GM12892 (cell line): Measurements from ENCODE around the gene ALG9.
"Not testable (repeated sequence)": the region's sequence is repeated elsewhere in the genome, so short reads cannot be mapped to it uniquely, and the experiment has no call there.

Source experiments
- DNase-seq: peaks from one replicate; pipeline ENCODE4 v3.0.0; 2011; ENCODE audit not compliant: insufficient read length
- FAIRE-seq: peaks from 2 replicates; lab custom pipeline; 2011; peaks lifted over from hg19 to GRCh38; lab: Jason Lieb, UNC
- POLR2A ChIP-seq: IDR thresholded peaks from 2 replicates; pipeline ENCODE4 v1.6.1; 2011; ENCODE audit warnings: low read depth, low read length, control low read depth
- POLR2AphosphoS5 ChIP-seq: IDR thresholded peaks from 2 replicates; pipeline ENCODE4 v1.6.1; 2011; ENCODE audit warnings: low read depth, low read length, control low read depth
- TAF1 ChIP-seq: IDR thresholded peaks from 2 replicates; pipeline ENCODE4 v1.6.1; 2011; ENCODE audit warnings: low read depth, mild to moderate bottlenecking, control low read depth, low read length, borderline replicate concordance

Gene ALG9

GRCh38 chr11:111911563-111912401, 40.4 kb upstream of the ALG9 start, which contains the start of gene CRYAB:
Gene CRYAB (minus strand): TSS chr11:111911770. CDS start chr11:111911724, 46 bp downstream.
- FAIRE-seq (no peak), DNase-seq (no peak)
- TF ChIP-seq POLR2A = no peak
- no peak for TF ChIP-seq POLR2AphosphoS5
- no peak for TF ChIP-seq TAF1

GRCh38 chr11:111910676-111911562, 39.5 kb upstream of the ALG9 start:
- FAIRE-seq (no peak), DNase-seq (no peak)
- TF ChIP-seq POLR2A = no peak
- no peak for TF ChIP-seq TAF1
- no peak for TF ChIP-seq POLR2AphosphoS5

GRCh38 chr11:111909378-111909777, 38.0 kb upstream of the ALG9 start:
- DNase-seq = no peak
- TF ChIP-seq TAF1 = no peak
- TF ChIP-seq POLR2AphosphoS5 = no peak
- no peak for TF ChIP-seq POLR2A
- no peak for FAIRE-seq

GRCh38 chr11:111908639-111909305, 37.4 kb upstream of the ALG9 start:
- TF ChIP-seq POLR2A = no peak
- DNase-seq (no peak), FAIRE-seq (no peak)

GRCh38 chr11:111906680-111907079, 35.3 kb upstream of the ALG9 start:
- DNase-seq (no peak), FAIRE-seq (no peak)
- TF ChIP-seq POLR2AphosphoS5 (no peak), POLR2A (no peak), TAF1 (no peak)

GRCh38 chr11:111905411-111905810, 34.0 kb upstream of the ALG9 start:
- no peak for TF ChIP-seq TAF1
- no peak for TF ChIP-seq POLR2A
- no peak for TF ChIP-seq POLR2AphosphoS5
- DNase-seq (no peak), FAIRE-seq (no peak)

GRCh38 chr11:111886844-111887243, 15.5 kb upstream of the ALG9 start:
- TF ChIP-seq TAF1 (no peak), POLR2A (no peak), POLR2AphosphoS5 (no peak)
- FAIRE-seq (no peak), DNase-seq (no peak)

GRCh38 chr11:111886032-111886431, 14.7 kb upstream of the ALG9 start:
- TF ChIP-seq TAF1 = no peak
- no peak for TF ChIP-seq POLR2AphosphoS5
- no peak for TF ChIP-seq POLR2A
- FAIRE-seq = no peak
- DNase-seq = no peak

- not testable (repeated sequence) for DNase-seq, FAIRE-seq
These were observed 13.7 kb upstream of the ALG9 start for GRCh38 chr11:111885053-111885452.

- TF ChIP-seq POLR2AphosphoS5 = no peak
- TF ChIP-seq POLR2A = no peak
- TF ChIP-seq TAF1 = no peak
- FAIRE-seq (no peak), DNase-seq (no peak)
These were observed 10.8 kb upstream of the ALG9 start for GRCh38 chr11:111882202-111882601.

- DNase-seq (no peak), FAIRE-seq (no peak)
- TF ChIP-seq TAF1 (no peak), POLR2AphosphoS5 (no peak), POLR2A (no peak)
These were observed 8.2 kb upstream of the ALG9 start for GRCh38 chr11:111879637-111879960.
